OCI-LY1 (cell line): ENCODE data around the gene PLCG1.
"Not testable (repeated sequence)": the region's sequence is repeated elsewhere in the genome, so short reads cannot be mapped to it uniquely, and the experiment has no call there.

Experiments
- H2AFZ ChIP-seq: fragments of 200-600 bp; sonication (generic), shearing (Covaris generic); 2 replicates; pipeline ENCODE4 v1.6.0; 2014; ENCODE audit warnings: antibody characterized with exemption, mild to moderate bottlenecking, low read length
- H3F3A ChIP-seq: fragments of 200-600 bp; sonication (generic), shearing (Covaris generic); 2 replicates; pipeline ENCODE4 v1.6.0; 2014; ENCODE audit warnings: mild to moderate bottlenecking, antibody characterized with exemption, low read length, moderate library complexity; ENCODE audit not compliant: insufficient read depth
- H3K27ac ChIP-seq: fragments of 200-600 bp; sonication (generic); 2 replicates; pipeline ENCODE4 v1.5.1; 2014; ENCODE audit warnings: low read length, mixed run types, mild to moderate bottlenecking, low read depth; ENCODE audit not compliant: poor library complexity, severe bottlenecking
- H3K27me3 ChIP-seq: fragments of 200-600 bp; sonication (generic); 2 replicates; pipeline ENCODE4 v1.6.0; 2014; ENCODE audit warnings: antibody characterized with exemption, mild to moderate bottlenecking, low read length, moderate library complexity; ENCODE audit not compliant: insufficient read depth
- H3K36me3 ChIP-seq: fragments of 200-600 bp; sonication (generic); 2 replicates; pipeline ENCODE4 v1.6.1; 2014; ENCODE audit warnings: mild to moderate bottlenecking, antibody characterized with exemption, low read length, moderate library complexity, mixed read lengths; ENCODE audit not compliant: insufficient read depth
- H3K4me1 ChIP-seq: fragments of 200-600 bp; sonication (generic); 2 replicates; pipeline ENCODE4 v1.5.1; 2014; ENCODE audit warnings: mild to moderate bottlenecking, low read length, moderate library complexity; ENCODE audit not compliant: insufficient read depth, severe bottlenecking
- H3K4me2 ChIP-seq: fragments of 200-600 bp; sonication (generic), shearing (Covaris generic); 2 replicates; pipeline ENCODE4 v1.6.1; 2014; ENCODE audit warnings: low read length
- H3K4me3 ChIP-seq: fragments of 200-600 bp; sonication (generic); 2 replicates; pipeline ENCODE4 v1.5.1; 2014; ENCODE audit warnings: low read length, low read depth, mild to moderate bottlenecking, mixed read lengths; ENCODE audit not compliant: poor library complexity, severe bottlenecking
- H3K79me2 ChIP-seq: fragments of 200-600 bp; shearing (Covaris generic); 2 replicates; pipeline ENCODE4 v1.6.1; 2016; ENCODE audit warnings: mixed run types, low read length, mixed read lengths; ENCODE audit not compliant: insufficient read depth
- H3K9ac ChIP-seq: fragments of 200-600 bp; sonication (generic), shearing (Covaris generic); 2 replicates; pipeline ENCODE4 v1.6.1; 2014; ENCODE audit warnings: mild to moderate bottlenecking, low read length, mixed read lengths
- H3K9me2 ChIP-seq: fragments of 200-600 bp; sonication (generic), shearing (Covaris generic); 2 replicates; pipeline ENCODE4 v1.6.1; 2014; ENCODE audit warnings: low read depth, mild to moderate bottlenecking, low read length, mixed read lengths
- H3K9me3 ChIP-seq: fragments of 200-600 bp; shearing (Covaris generic); 2 replicates; pipeline ENCODE4 v1.6.1; 2014; ENCODE audit warnings: low read length, mixed read lengths
- H4K20me1 ChIP-seq: fragments of 200-600 bp; sonication (generic), shearing (Covaris generic); 2 replicates; pipeline ENCODE4 v1.6.0; 2016; ENCODE audit warnings: mild to moderate bottlenecking, low read length; ENCODE audit not compliant: insufficient read depth
- EZH2 ChIP-seq: fragments of 200-600 bp; sonication (generic), shearing (Covaris generic); IDR thresholded peaks from 2 replicates; pipeline ENCODE4 v1.8.0; 2017; ENCODE audit warnings: borderline replicate concordance, mixed run types, mild to moderate bottlenecking, antibody characterized with exemption, low read length, moderate library complexity, mixed read lengths
- TF ChIP-seq, protein P1 (sequence below): fragments of 200-600 bp; sonication (generic), shearing (Covaris generic); IDR thresholded peaks from 2 replicates; pipeline ENCODE4 v1.5.1; 2017; ENCODE audit warnings: mild to moderate bottlenecking, antibody characterized with exemption, low read length, moderate library complexity, mixed read lengths

PLCG1 gene

GRCh38 chr20:41111578-41111951 lies 25.8 kb upstream of the PLCG1 start:
- H2AFZ ChIP-seq: no peak overlapping the region
- no peaks in the 10 kb centered on the region for H3F3A ChIP-seq
- no peaks in the 10 kb centered on the region for H3K9me2 ChIP-seq
- H3K4me1 ChIP-seq: no peaks in the 10 kb centered on the region
- no peaks in the 10 kb centered on the region for H4K20me1 ChIP-seq
- no peak overlapping the region for H3K4me3 ChIP-seq
- H3K27me3 ChIP-seq: no peaks in the 10 kb centered on the region
- H3K9ac ChIP-seq: no peak overlapping the region
- H3K9me3 ChIP-seq: no peaks in the 10 kb centered on the region
- TF ChIP-seq, protein P1, sequence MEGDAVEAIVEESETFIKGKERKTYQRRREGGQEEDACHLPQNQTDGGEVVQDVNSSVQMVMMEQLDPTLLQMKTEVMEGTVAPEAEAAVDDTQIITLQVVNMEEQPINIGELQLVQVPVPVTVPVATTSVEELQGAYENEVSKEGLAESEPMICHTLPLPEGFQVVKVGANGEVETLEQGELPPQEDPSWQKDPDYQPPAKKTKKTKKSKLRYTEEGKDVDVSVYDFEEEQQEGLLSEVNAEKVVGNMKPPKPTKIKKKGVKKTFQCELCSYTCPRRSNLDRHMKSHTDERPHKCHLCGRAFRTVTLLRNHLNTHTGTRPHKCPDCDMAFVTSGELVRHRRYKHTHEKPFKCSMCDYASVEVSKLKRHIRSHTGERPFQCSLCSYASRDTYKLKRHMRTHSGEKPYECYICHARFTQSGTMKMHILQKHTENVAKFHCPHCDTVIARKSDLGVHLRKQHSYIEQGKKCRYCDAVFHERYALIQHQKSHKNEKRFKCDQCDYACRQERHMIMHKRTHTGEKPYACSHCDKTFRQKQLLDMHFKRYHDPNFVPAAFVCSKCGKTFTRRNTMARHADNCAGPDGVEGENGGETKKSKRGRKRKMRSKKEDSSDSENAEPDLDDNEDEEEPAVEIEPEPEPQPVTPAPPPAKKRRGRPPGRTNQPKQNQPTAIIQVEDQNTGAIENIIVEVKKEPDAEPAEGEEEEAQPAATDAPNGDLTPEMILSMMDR: no peak
- no peak for TF ChIP-seq EZH2
- H3K79me2 ChIP-seq: no peaks in the 10 kb centered on the region
- H3K4me2 ChIP-seq: no peak overlapping the region
- H3K27ac ChIP-seq: no peak overlapping the region
- H3K36me3 ChIP-seq: peaks cover 93% of the 10 kb centered on the region

DNA sequence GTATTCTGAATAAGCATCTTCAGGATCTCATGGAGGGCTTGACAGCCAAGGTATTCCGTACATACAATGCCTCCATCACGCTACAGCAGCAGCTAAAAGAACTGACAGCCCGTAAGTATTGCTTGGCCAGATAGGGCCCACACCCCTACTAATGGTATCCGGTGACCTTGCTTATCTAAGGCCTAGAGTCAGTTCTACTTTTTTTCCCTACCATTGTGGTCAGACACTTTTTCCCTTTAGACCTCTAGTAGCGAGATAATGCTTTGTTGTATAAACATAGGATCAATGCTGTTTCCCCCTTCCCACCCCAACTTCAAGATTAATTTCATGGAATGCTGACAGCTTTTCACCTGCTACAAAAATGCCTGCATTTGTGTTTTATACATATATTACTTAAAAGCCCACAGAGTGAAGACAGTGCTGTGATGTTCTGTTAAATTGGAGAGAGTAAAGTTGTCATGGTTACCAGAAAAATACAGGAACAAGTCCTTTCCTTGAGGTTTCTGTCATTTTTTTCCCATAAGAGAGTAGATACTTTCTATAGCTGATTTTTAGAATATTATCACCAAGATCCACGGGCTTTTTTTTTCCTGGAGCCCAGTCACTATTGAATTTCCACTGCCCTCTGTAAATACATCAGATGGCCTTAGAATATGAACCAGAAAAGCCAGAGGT lies 20.9 kb upstream of the PLCG1 start:
- no peak overlapping the region for H2AFZ ChIP-seq
- H3K36me3 ChIP-seq: peaks cover 95% of the 10 kb centered on the region
- H3K9ac ChIP-seq: no peak overlapping the region
- no peaks in the 10 kb centered on the region for H3F3A ChIP-seq
- H3K79me2 ChIP-seq: no peaks in the 10 kb centered on the region
- no peak overlapping the region for H3K4me3 ChIP-seq
- no peaks in the 10 kb centered on the region for H3K9me2 ChIP-seq
- no peaks in the 10 kb centered on the region for H3K27me3 ChIP-seq
- H3K4me2 ChIP-seq: no peak overlapping the region
- TF ChIP-seq, protein P1: no peak
- TF ChIP-seq EZH2: no peak
- no peaks in the 10 kb centered on the region for H3K4me1 ChIP-seq
- H3K9me3 ChIP-seq: no peaks in the 10 kb centered on the region
- no peak overlapping the region for H3K27ac ChIP-seq
- no peaks in the 10 kb centered on the region for H4K20me1 ChIP-seq

GRCh38 chr20:41118159-41118558 lies 19.2 kb upstream of the PLCG1 start:
- H3K4me1 ChIP-seq, H3K9me2 ChIP-seq, H3K4me2 ChIP-seq, H3F3A ChIP-seq, H2AFZ ChIP-seq, H3K27ac ChIP-seq, H3K9ac ChIP-seq, H3K4me3 ChIP-seq, H4K20me1 ChIP-seq, H3K27me3 ChIP-seq, H3K9me3 ChIP-seq, H3K79me2 ChIP-seq: not testable (repeated sequence)
- peaks cover 96% of the 10 kb centered on the region for H3K36me3 ChIP-seq

- H3K4me1 ChIP-seq: no peaks in the 10 kb centered on the region
- no peak overlapping the region for H3K27ac ChIP-seq
- H2AFZ ChIP-seq: no peak overlapping the region
- no peaks in the 10 kb centered on the region for H3K9me3 ChIP-seq
- no peaks in the 10 kb centered on the region for H3F3A ChIP-seq
- H3K9ac ChIP-seq: no peak overlapping the region
- TF ChIP-seq, protein P1: no peak
- TF ChIP-seq EZH2: no peak
- no peak overlapping the region for H3K4me3 ChIP-seq
- H3K36me3 ChIP-seq: peaks cover 98% of the 10 kb centered on the region
- H3K27me3 ChIP-seq: no peaks in the 10 kb centered on the region
- H4K20me1 ChIP-seq: no peaks in the 10 kb centered on the region
- no peaks in the 10 kb centered on the region for H3K9me2 ChIP-seq
- no peak overlapping the region for H3K4me2 ChIP-seq
- H3K79me2 ChIP-seq: no peaks in the 10 kb centered on the region
These were observed 18.7 kb upstream of the PLCG1 start for GRCh38 chr20:41118632-41119031.
